ENCODE data around the gene CCR8. TPM values are rescaled to one million over a fixed set of nuclear protein-coding genes. Genes with fewer than 3 reads are reported as not detected.
"Not testable (repeated sequence)": the region's sequence is repeated elsewhere in the genome, so short reads cannot be mapped to it uniquely, and the experiment has no call there.

The CCR8 gene
- total RNA-seq, 4 donors from 2014 or later, result 0.22 TPM; not detected in 3

- TF ChIP-seq CTCF (IDR thresholded peaks at IDR 0.05) (no peak), POLR2A (IDR thresholded peaks at IDR 0.05) (no peak)
- DNase-seq, result no peak
- H3K9me3 ChIP-seq, result no peaks in the 10 kb centered on the region
Observed at GRCh38 chr3:39358333-39358732, 28.8 kb downstream of the CCR8 start.

GRCh38 chr3:39361252-39361927, 31.9 kb downstream of the CCR8 start:
- no peak overlapping the region for H3K4me3 ChIP-seq
- no peak for TF ChIP-seq POLR2A (IDR thresholded peaks at IDR 0.05)
- TF ChIP-seq CTCF (IDR thresholded peaks at IDR 0.05), result no peak
- intact Hi-C loops (cut with DNase I), result no loop called here
- no peaks in the 10 kb centered on the region for H3K9me3 ChIP-seq
- no peak for DNase-seq
- H3K27ac ChIP-seq, result no peak overlapping the region
- 66 to 67% methylated on average over 7 to 8 of the region's 8 CpGs for WGBS, 2 donors
- H3K27me3 ChIP-seq, result no peaks in the 10 kb centered on the region
- H3K4me1 ChIP-seq, result no peaks in the 10 kb centered on the region
- H3K36me3 ChIP-seq, result no peaks in the 10 kb centered on the region

More at GRCh38 chr3:39358333-39358732, 28.8 kb downstream of the CCR8 start:
- Histone ChIP-seq H3K36me3 (no peaks in the 10 kb centered on the region), H3K4me3 (no peak overlapping the region), H3K27ac (no peak overlapping the region), H3K27me3 (no peaks in the 10 kb centered on the region), H3K4me1 (no peaks in the 10 kb centered on the region)
- 74 to 85% methylated on average over 3 of the region's 3 CpGs for WGBS, 2 donors
- intact Hi-C loops (cut with DNase I), result no loop called here

- Histone ChIP-seq H3K4me1 (no peaks in the 10 kb centered on the region), H3K4me3 (no peak overlapping the region), H3K9me3 (no peaks in the 10 kb centered on the region), H3K27me3 (no peaks in the 10 kb centered on the region), H3K27ac (no peak overlapping the region), H3K36me3 (no peaks in the 10 kb centered on the region)
- no peak for DNase-seq
- 28 to 47% methylated on average over 2 to 3 of the region's 3 CpGs for WGBS, 2 donors
- TF ChIP-seq CTCF (IDR thresholded peaks at IDR 0.05) (no peak), POLR2A (IDR thresholded peaks at IDR 0.05) (no peak)
- intact Hi-C loops (cut with DNase I), result no loop called here
Observed at GRCh38 chr3:39362192-39362591, 32.7 kb downstream of the CCR8 start.

GRCh38 chr3:39362812-39363211, 33.3 kb downstream of the CCR8 start:
- H3K27ac ChIP-seq, result no peak overlapping the region
- no peak overlapping the region for H3K4me3 ChIP-seq

GRCh38 chr3:39370450-39370849, 40.9 kb downstream of the CCR8 start:
- H3K36me3 ChIP-seq; H3K27me3 ChIP-seq; H3K27ac ChIP-seq; H3K4me3 ChIP-seq; H3K4me1 ChIP-seq; intact Hi-C loops (cut with DNase I); DNase-seq; H3K9me3 ChIP-seq: not testable (repeated sequence)
- WGBS, 2 donors, result 84 to 89% methylated on average over 4 of the region's 4 CpGs

More at GRCh38 chr3:39362812-39363211, 33.3 kb downstream of the CCR8 start:
- WGBS, 2 donors, result 69 to 73% methylated on average over 2 of the region's 2 CpGs
- Histone ChIP-seq H3K9me3 (no peaks in the 10 kb centered on the region), H3K27me3 (no peaks in the 10 kb centered on the region), H3K36me3 (no peaks in the 10 kb centered on the region), H3K4me1 (no peaks in the 10 kb centered on the region)
- intact Hi-C loops (cut with DNase I), result no loop called here
- TF ChIP-seq POLR2A (IDR thresholded peaks at IDR 0.05), result no peak
- no peak for TF ChIP-seq CTCF (IDR thresholded peaks at IDR 0.05)
- DNase-seq, result no peak

- Histone ChIP-seq H3K9me3 (no peaks in the 10 kb centered on the region), H3K4me1 (no peaks in the 10 kb centered on the region), H3K27ac (no peak overlapping the region), H3K4me3 (no peak overlapping the region), H3K27me3 (no peaks in the 10 kb centered on the region), H3K36me3 (no peaks in the 10 kb centered on the region)
- no peak for TF ChIP-seq POLR2A (IDR thresholded peaks at IDR 0.05)
- no peak for TF ChIP-seq CTCF (IDR thresholded peaks at IDR 0.05)
- intact Hi-C loops (cut with DNase I), result no loop called here
- no peak for DNase-seq
Observed at GRCh38 chr3:39372833-39373232, 43.3 kb downstream of the CCR8 start.

All from esophagus squamous epithelium (tissue), 5 donors.